Measurements from ENCODE around the gene ZC3HAV1.
"Not testable (repeated sequence)": the region's sequence is repeated elsewhere in the genome, so short reads cannot be mapped to it uniquely, and the experiment has no call there.

Gene ZC3HAV1

GRCh38 chr7:139112316-139112715 lies 2.8 kb upstream of the ZC3HAV1 start:
- no peak for DNase-seq (ENCODE audit: low read depth)
- no peak overlapping the region for H3K4me3 ChIP-seq (ENCODE audit: low read depth, low read length)
- no peak for TF ChIP-seq CTCF (conservative IDR thresholded peaks at IDR 0.05; ENCODE audit: low read depth, low read length)

DNA sequence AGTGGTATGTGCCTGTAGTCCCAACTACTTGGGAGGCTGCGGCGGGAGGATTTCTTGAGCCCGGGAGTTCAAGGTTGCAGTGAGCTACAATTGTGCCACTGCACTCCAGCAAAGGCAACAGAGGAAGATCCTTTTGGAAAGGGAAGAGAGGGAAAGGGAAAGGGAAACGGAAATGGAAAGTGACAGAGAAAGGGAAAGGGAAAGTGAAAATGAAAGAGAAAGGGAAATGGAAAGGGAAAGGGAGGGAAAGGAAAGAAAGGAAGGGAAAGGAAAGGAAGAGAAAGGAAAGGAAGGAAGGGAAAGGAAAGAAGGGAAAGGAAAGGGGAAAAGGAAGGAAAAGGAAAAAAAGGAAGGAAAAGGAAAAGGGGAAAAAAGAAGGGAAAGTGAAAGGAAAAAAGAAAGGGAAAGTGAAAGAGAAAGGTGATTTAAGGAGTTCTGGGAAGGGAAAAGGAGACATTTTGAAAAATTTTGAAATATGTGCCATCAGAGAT lies 2.3 kb upstream of the ZC3HAV1 start:
- TF ChIP-seq CTCF (conservative IDR thresholded peaks at IDR 0.05; ENCODE audit: low read depth, low read length): no peak
- H3K4me3 ChIP-seq (ENCODE audit: low read depth, low read length): no peak overlapping the region
- DNase-seq (ENCODE audit: low read depth): no peak

DNA sequence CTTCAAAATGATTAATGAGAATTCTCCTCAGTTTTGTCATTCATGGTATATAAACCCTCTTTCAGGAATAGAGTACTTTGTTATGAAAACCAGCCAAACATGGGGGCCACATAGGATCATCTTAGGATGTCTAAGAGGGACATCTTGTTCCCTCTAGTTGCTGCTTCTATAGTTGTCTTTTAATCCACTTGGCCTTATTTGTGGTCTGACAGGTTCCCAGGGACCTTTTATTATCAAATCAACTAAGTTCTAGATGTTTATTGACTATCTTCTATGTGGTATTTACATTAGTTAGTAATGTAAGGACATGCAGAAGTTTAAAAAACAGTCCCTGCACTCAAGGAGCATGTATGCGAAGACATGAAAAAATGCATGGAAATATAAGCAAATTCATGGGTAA lies 1.6 kb upstream of the ZC3HAV1 start:
- no peak for TF ChIP-seq CTCF (conservative IDR thresholded peaks at IDR 0.05; ENCODE audit: low read depth, low read length)
- no peak for DNase-seq (ENCODE audit: low read depth)
- no peak overlapping the region for H3K4me3 ChIP-seq (ENCODE audit: low read depth, low read length)

- H3K4me3 ChIP-seq (ENCODE audit: low read depth, low read length): peak overlapping the region; percentile 76
- TF ChIP-seq CTCF (conservative IDR thresholded peaks at IDR 0.05; ENCODE audit: low read depth, low read length): no peak
- DNase-seq (ENCODE audit: low read depth): peak; percentile 17
Observed at GRCh38 chr7:139109983-139110411, 477 bp upstream of the ZC3HAV1 start.

- H3K4me3 ChIP-seq (ENCODE audit: low read depth, low read length): peak overlapping the region; percentile 76
- peak; percentile 5 for TF ChIP-seq CTCF (conservative IDR thresholded peaks at IDR 0.05; ENCODE audit: low read depth, low read length)
- peak; percentile 24 for DNase-seq (ENCODE audit: low read depth)
Observed at GRCh38 chr7:139108266-139109187, 993 bp downstream of the ZC3HAV1 start.

DNA sequence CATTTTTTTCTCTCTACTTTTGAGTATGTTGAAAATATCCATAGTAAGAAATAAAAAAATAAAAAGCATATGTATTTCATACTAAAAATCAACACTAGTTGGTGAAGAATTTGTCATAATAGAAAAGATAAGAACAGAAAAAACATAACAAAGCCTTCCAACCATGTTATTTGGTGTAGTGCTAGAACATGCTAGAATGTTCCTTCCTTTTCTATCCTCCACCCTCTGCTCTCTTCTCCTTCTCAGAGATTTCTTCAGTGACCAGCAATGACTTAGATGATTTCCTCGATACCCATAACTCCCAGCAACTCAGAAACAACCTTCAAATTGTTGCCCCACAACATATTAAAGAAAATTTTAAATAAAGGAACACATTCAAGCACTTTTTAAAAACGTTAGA lies 2.6 kb downstream of the ZC3HAV1 start:
- no peak for TF ChIP-seq CTCF (conservative IDR thresholded peaks at IDR 0.05; ENCODE audit: low read depth, low read length)
- DNase-seq (ENCODE audit: low read depth): no peak
- H3K4me3 ChIP-seq (ENCODE audit: low read depth, low read length): no peak overlapping the region

GRCh38 chr7:139106227-139106626 lies 3.3 kb downstream of the ZC3HAV1 start:
- H3K4me3 ChIP-seq (ENCODE audit: low read depth, low read length); DNase-seq (ENCODE audit: low read depth): not testable (repeated sequence)

Data from choroid plexus epithelial cell (primary cell).